MM.1S (cell line): ENCODE measurements around the gene DUSP14.

Source experiments
- EZH2 ChIP-seq: fragments of 300-600 bp; sonication (generic); optimal IDR thresholded peaks from 2 replicates; pipeline ENCODE3; 2017; ENCODE audit warnings: low read depth, mild to moderate bottlenecking, antibody characterized with exemption, low read length, mixed read lengths
- EZH2phosphoT487 ChIP-seq: fragments of 300-600 bp; sonication (generic); IDR thresholded peaks from 2 replicates; pipeline ENCODE4 v1.6.1; 2018; ENCODE audit warnings: antibody characterized with exemption, low read length
- TF ChIP-seq, protein P1 (sequence below): fragments of 300-600 bp; sonication (generic); IDR thresholded peaks from 2 replicates; pipeline ENCODE4 v1.5.1; 2016; ENCODE audit warnings: antibody characterized with exemption, low read length, mixed read lengths

DNA sequence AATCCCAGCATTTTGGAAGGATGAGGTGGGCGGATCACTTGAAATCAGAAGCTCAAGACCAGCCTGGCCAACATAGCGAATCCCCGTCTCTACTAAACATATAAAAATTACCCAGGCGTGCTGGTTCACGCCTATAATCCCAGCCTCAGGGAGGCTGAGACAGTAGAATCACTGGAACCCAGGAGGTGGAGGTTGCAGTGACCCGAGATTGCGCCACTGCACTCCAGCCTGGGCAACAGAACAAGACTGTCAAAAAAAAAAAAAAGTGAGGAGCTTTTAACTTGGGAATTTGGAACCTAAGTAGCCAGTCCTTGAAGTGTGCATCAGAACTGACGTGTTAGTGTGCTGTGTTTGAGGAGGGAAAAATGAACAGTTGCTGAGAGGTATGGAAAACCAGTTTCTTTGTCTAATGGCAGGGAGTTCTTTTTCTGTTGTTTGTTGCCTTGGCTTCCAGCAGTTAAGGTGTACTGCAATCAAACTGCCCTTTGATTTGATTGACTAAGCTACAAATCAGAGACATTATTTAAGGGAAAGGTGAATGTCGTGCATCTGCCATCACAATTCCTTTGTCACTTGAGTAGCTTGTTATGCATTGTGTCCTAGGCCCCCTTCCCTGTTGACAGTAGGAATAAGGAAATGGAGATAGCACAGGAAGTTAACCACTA, 8.6 kb upstream of the DUSP14 start:
- TF ChIP-seq EZH2: no peak
- TF ChIP-seq, protein P1, sequence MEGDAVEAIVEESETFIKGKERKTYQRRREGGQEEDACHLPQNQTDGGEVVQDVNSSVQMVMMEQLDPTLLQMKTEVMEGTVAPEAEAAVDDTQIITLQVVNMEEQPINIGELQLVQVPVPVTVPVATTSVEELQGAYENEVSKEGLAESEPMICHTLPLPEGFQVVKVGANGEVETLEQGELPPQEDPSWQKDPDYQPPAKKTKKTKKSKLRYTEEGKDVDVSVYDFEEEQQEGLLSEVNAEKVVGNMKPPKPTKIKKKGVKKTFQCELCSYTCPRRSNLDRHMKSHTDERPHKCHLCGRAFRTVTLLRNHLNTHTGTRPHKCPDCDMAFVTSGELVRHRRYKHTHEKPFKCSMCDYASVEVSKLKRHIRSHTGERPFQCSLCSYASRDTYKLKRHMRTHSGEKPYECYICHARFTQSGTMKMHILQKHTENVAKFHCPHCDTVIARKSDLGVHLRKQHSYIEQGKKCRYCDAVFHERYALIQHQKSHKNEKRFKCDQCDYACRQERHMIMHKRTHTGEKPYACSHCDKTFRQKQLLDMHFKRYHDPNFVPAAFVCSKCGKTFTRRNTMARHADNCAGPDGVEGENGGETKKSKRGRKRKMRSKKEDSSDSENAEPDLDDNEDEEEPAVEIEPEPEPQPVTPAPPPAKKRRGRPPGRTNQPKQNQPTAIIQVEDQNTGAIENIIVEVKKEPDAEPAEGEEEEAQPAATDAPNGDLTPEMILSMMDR: no peak
- TF ChIP-seq EZH2phosphoT487: no peak
